HG02870 (cell line): ENCODE data around the gene ESR2.

ENCODE experiments used
- ATAC-seq: cut with Tn5 transposase; IDR thresholded peaks from one replicate; pipeline ENCODE4 v1.9.1; 2021; ENCODE audit warnings: mild to moderate bottlenecking, moderate library complexity; ENCODE audit not compliant: unreplicated experiment

ESR2 gene

GRCh38 chr14:64272019-64272418 is 22.2 kb downstream of the ESR2 start:
- no peak for ATAC-seq

DNA sequence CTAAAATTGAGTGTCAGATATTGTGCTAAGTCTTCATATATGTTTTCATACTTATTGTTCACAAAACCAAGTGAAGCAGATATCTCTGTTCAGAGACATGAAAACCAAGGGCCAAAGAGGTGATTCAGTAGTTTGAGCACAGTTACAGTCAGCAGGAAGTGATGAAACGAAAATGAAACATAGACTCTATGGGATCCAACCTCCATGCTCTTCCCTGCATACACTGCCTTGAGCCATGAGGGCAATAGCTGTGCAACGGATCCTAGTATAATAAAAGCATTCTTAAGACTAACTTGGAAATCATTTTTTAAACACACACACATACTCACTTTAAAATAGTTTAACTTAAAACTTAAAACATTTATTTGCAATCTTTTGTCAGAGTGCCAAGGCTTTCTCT is 27.9 kb downstream of the ESR2 start:
- ATAC-seq, result no peak

DNA sequence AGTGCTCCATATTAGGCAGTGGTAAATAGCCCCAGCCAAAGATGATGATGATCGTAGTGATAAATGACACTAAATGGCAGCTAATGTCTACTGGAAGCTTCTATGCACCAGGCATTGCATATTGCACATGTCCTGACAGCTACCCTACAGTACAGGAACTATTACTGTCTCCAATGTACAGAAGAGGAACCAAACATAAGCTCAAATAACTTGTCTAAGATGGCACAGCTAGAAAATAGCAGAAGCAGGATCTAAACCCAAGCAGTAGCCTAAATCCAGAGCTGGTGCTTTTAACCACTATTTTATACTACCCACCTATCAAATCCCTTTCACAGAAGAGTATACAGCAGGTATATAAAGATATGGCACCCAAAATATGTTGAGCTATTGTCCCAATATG is 28.9 kb downstream of the ESR2 start:
- ATAC-seq, result no peak

DNA sequence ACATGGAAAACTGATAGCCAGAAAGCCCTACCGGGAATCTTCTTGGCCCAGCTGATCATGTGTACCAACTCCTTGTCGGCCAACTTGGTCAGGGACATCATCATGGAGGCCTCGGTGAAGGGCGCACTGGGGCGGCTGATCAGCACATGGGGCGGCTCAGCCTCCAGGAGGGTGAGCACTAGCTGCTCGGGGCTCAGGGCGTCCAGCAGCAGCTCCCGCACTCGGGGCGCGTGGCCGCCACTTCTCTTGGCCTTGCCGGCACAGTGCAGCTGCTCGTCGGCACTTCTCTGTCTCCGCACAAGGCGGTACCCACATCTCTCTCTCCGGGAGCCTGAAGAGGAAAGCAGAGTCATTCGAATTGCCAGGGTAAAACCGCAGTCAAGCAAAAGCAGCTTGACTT is 33.8 kb downstream of the ESR2 start:
- no peak for ATAC-seq

GRCh38 chr14:64255756-64256155 is 38.4 kb downstream of the ESR2 start:
- ATAC-seq, result no peak

DNA sequence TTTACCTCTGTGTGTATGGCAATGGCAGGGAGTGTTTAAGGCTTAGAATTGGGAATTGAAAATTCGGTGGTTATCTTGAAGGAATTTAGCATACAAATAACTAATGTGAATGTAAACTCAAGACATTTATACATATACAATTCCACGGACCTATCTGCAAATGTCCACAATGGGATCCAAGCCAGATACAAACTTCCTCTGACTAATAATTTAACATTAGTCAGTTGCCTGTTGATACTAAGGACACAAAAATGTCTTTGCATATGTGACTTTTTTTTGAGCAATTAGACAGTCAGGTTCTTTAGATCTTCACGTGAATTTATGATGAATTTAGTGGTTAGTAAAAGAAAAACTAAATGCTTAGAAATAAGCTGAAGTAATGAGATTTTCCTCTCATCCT is 40.5 kb downstream of the ESR2 start:
- ATAC-seq, result no peak

DNA sequence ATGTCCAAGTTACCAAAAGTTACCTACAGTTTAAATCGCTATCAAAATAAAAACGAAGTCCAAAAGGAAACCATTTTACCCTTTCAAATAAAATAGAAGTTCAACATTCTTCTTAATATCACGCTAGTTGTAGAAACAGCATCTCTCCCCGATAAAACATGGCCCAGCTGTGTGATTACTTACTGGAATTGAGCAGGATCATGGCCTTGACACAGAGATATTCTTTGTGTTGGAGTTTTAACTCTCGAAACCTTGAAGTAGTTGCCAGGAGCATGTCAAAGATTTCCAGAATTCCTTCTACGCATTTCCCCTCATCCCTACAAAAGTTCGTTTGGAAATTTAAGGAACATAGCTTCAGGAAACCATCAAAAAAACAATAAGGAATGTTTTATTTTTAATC is 44.8 kb downstream of the ESR2 start:
- no peak for ATAC-seq

DNA sequence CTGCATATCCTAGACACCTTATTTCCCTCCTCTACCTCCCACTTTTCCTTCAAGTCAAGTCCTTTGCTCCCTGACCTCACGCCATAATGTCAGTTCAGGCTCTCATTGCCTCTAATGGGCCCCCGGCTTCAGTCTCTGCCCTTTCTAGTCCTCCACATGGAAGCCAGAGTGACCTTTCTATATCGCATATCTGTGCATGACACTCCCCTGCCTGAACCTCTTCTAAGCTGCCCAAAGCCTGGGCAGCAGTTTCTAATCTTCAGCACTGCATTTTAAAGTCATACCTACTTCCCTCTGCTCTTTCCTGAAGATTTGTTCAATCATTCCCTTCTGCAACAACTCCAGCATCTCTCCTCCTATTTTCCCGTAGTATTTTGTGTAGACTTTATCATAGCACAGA is 45.5 kb downstream of the ESR2 start:
- no peak for ATAC-seq

GRCh38 chr14:64247195-64247594 is 47.0 kb downstream of the ESR2 start:
- no peak for ATAC-seq

GRCh38 chr14:64246688-64247087 is 47.5 kb downstream of the ESR2 start:
- ATAC-seq, result no peak

GRCh38 chr14:64245491-64245890 is 48.7 kb downstream of the ESR2 start:
- ATAC-seq, result no peak

DNA sequence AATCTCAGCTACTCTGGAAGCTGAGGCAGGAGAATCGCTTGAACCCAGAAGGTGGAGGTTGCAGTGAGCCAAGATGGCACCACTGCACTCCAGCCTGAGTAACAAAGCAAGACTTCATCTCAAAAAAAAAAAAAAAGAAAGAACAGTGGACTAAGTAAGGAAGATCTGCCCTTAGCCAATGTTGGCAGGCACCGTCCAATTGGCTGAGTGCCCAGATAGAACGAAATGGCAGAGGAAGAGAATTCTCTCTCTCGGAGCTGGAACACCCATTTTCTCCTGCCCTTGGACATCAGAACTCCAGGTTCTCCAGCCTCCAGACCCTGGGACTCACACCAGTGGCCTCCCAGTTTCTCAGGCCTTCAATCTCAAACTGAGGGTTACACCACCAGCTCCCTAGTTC is 49.9 kb downstream of the ESR2 start:
- ATAC-seq, result no peak

GRCh38 chr14:64238631-64239030 is 55.5 kb downstream of the ESR2 start:
- no peak for ATAC-seq

DNA sequence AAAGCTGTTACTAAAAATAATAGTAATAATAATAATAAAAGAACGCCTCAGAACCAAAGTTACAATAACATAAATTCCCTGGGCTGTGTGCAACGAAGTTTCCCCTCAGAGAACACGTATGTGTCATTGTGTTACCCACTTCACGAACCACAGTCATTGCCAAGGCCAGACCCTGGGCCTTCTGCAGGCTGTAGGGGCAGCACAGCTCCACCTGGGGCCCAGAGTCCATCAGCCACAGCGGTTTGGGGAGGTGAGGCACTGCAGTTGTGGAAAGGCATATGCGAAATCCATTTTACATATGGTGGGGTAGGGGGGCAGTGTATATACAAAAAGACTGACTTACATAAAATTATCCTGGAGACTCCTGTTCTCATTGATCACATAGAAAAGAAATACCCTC is 56.1 kb downstream of the ESR2 start:
- ATAC-seq, result no peak

- ATAC-seq, result peak; percentile 54
Observed at GRCh38 chr14:64235652-64236640, 58.2 kb downstream of the ESR2 start.

DNA sequence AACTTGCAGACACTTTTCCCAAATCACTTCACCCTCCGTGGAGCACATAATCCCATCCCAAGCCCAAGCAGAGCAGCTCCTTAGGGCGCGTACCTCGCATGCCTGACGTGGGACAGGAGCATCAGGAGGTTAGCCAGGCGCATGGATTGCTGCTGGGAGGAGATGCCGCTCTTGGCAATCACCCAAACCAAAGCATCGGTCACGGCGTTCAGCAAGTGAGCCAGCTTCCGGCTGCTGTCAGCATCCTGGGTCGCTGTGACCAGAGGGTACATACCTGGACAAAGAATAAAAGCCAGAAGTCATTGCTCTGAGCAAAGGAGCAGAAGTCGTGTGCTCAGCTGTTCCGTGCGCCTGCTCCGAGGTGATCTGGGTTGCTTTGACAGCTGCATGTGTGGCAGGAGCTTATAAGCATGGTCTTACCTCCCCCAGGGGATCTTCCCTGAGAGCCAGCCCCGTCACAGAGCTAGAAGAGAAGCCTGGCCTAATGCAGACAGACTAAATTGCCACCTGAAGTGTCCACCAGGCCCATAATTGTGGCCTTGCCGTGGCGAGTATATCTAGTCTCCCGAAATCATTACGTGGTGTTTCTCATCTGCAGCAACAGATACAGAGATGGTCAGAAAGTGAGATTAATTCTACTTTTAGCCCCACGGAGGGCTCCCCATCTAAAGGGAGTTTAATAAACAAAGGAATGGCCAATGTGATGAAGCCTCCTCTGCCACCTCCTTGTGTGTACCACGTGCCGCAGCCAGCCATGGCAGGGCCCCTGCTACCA is 59.1 kb downstream of the ESR2 start:
- peak; percentile 12 for ATAC-seq

DNA sequence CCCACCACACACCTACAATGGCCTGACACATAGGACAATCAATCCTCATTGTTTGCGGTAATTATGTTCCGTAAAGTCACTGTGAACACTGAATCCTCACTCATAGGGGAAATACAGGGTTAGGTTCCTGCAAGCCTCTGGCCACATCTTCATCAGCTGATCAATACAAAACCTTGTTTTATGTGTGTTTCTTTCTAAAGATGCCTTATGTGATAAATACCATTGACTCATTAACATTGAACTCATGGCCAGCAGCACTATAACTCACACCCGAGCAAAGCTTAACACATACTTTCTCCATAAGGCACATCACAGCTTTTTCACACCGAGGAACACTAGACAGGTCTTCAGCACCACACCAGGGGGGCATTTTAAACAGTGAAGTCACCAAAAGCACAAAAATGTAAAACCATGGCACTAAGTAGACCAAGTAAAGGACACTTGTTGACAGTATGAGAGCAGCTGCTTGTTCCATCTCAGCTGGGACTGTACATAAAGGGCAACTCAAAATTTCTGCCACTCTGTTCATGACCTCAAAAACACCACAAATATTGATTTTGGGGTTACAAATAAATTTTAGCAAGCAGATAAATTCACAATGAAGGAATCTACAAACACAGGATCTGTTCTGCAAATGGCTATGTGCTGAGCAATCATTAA is 60.5 kb downstream of the ESR2 start:
- ATAC-seq, result no peak

DNA sequence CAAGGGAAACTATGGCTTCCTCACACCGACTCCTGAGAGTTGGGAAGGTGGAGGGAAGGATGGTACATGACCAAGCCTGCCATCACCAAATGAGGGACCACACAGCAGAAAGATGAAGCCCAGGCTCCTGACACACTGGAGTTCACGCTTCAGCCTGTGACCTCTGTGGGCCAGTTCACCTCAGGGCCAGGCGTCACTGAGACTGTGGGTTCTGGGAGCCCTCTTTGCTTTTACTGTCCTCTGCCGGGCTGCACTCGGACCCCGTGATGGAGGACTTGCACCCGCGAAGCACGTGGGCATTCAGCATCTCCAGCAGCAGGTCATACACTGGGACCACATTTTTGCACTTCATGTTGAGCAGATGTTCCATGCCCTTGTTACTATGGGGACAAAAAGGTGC is 61.2 kb downstream of the ESR2 start:
- ATAC-seq, result no peak

- ATAC-seq, result peak; percentile 45
Observed at GRCh38 chr14:64232095-64232838, 61.9 kb downstream of the ESR2 start.

DNA sequence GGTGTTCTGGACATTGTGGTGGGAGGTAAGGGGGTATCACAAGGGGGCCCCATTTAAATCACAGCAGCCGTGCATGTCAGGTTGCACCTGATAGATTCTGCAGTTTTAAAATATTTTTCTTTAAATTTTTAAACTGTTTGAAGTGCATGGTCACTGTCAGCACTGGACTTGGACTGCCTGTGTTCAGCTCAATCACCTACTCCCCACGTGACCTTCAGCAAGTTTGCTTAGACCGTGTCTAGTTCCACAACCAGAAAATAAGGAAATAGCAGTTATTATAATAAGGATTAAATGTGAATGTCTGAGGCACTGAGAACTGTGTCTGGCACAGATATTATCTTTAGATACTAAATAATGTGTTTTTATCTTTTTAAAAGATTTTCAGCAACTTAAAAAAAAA is 64.7 kb downstream of the ESR2 start:
- no peak for ATAC-seq

DNA sequence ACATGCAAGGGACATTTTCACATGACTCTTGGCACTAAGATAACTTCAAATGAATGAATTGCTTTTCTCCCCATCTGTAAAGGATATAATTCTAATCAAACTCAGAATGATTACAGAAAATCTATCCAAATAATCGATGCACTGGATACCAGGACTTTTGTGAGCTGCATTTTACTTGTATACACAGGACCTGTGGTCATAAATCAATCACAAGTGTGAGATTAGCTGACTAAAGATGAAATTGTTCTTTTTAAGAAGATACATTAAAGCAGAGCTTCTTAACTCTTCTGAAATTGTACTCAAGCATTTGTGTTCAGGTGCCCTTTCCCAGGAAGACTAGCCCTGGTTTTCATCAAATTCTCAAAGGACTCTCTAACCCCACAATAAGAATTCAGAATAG is 66.3 kb downstream of the ESR2 start:
- no peak for ATAC-seq
